HG02938 (cell line): ENCODE results near the gene RPS8.
A peak's percentile ranks its signal among the peaks of the same experiment; 100 is the strongest.
"Not testable (repeated sequence)": the region's sequence is repeated elsewhere in the genome, so short reads cannot be mapped to it uniquely, and the experiment has no call there.

Experiments
- ATAC-seq: cut with Tn5 transposase; IDR thresholded peaks from one replicate; pipeline ENCODE4 v1.9.1; 2021; ENCODE audit warnings: mild to moderate bottlenecking, moderate library complexity; ENCODE audit not compliant: unreplicated experiment

Gene RPS8

GRCh38 chr1:44780583-44781121, 5.3 kb downstream of the RPS8 start:
- ATAC-seq, result no peak

- ATAC-seq, result no peak
Observed at GRCh38 chr1:44783697-44784093, 8.4 kb downstream of the RPS8 start.

- ATAC-seq, result no peak
Observed at GRCh38 chr1:44784094-44785028, 9.0 kb downstream of the RPS8 start.

- ATAC-seq, result no peak
Observed at GRCh38 chr1:44785029-44785380, 9.7 kb downstream of the RPS8 start.

DNA sequence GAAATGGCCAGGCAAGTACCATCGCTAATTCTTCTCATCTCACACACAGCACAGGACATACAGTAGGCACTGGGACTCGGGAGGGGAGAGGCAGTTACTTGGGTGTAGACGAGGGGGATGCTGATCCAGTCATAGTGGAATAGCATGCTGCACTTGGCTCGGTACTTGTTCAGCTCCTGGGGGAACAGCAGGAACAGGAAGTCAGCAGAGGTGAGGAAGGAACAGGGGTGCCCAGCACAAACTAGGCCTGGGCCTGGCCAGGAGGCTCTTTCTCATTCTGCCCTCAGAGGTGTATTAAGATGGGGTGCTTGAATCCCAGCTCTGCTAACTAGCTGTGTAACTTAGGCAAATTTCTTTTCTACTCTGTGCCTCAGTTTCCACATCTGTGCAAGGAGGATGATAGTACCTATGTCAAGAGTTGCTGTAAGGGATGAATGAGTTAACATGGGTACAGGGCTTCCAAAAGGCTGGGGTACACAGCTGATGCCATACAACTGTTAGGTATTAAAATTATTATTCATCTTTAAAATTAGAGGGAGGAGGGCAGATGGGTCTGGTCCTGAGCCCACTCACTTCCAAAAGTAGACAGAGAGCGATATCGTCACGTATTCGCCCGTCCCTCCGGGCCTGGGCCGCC, 10.3 kb downstream of the RPS8 start:
- ATAC-seq, result no peak

GRCh38 chr1:44786138-44786840, 10.9 kb downstream of the RPS8 start:
- no peak for ATAC-seq

GRCh38 chr1:44786841-44787426, 11.6 kb downstream of the RPS8 start:
- no peak for ATAC-seq

DNA sequence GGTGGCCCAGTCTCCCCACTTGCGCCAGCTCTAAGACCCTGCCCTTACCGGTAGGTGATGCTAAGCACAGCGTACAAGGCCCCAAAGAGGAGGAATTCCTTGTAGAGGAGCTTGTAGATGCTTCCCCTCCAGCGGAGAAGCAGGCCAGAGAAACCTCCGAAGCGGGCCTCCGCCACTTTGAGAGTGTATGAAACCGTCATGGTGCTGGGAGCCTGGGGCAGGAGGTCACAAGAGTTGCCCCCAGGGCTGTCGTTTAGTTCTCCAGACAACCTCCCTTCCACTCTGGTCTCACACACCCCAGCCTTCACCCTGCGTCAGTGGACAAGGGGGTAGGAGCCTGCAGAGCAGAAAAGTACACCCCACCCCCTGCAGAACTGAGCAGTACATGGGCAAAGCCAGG, 12.2 kb downstream of the RPS8 start:
- ATAC-seq, result no peak

GRCh38 chr1:44788120-44788860, 12.9 kb downstream of the RPS8 start, which contains the start of gene BEST4:
Gene BEST4, minus strand, starts transcription at chr1:44788170. Its CDS starts 465 bp downstream, at chr1:44787705.
- no peak for ATAC-seq

GRCh38 chr1:44790968-44791801, 15.8 kb downstream of the RPS8 start:
- ATAC-seq, result no peak

DNA sequence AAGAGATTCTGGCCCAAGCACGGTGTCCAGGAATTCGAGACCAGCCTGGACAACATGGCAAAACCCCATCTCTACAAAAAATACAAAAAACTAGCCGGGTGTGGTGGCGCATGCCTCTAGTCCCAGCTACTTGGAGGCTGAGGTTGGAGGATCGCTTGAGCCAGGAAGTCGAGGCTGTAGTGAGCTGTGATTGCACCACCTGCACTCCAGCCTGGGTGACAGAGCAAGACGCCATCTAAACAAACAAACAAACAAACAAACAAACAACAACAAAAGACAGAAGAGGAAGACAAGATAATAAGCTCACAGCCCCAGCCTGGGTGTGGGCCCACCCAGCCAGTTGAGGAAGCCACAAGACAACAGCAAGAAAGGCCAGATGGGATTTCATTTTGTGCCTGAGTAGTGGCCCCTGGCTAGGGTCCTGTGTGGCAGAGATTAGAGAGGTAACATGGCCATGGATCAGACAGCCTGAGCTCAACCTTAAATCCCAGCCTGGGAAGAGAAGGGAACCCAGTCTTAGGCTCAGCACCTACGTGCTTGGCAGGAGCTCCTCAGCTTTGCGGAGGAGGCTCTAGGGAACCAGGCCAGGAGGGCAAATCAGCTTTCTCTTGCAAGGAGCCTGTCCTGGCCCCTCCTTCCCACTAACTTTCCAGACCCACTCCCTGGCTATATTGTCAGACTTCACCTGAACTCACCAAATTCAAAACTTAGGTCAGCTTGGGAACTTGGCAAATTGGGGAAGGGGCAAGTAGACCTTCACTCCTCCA, 17.6 kb downstream of the RPS8 start:
- ATAC-seq, result no peak

GRCh38 chr1:44797886-44798285, 22.5 kb downstream of the RPS8 start:
- not testable (repeated sequence) for ATAC-seq

- no peak for ATAC-seq
Observed at GRCh38 chr1:44798481-44799365, 23.4 kb downstream of the RPS8 start.

GRCh38 chr1:44799770-44800584, 24.6 kb downstream of the RPS8 start, which contains the start of gene PLK3:
Gene PLK3, plus strand, starts transcription at chr1:44800377. Its CDS starts 87 bp downstream, at chr1:44800464.
- peak; percentile 78 for ATAC-seq

- ATAC-seq, result no peak
Observed at GRCh38 chr1:44801491-44802305, 26.4 kb downstream of the RPS8 start.
